Neutrophil (primary cell): ENCODE data around the gene AGAP1.

ENCODE experiments used
- H3K27ac ChIP-seq: fragments of 200-600 bp; sonication (generic); 2 replicates; pipeline ENCODE4 v1.5.1; 2016; ENCODE audit warnings: mild to moderate bottlenecking, moderate library complexity
- H3K27me3 ChIP-seq: fragments of 200-600 bp; sonication (generic); 2 replicates; pipeline ENCODE4 v1.6.0; 2016; ENCODE audit warnings: mild to moderate bottlenecking
- H3K36me3 ChIP-seq: fragments of 200-600 bp; sonication (generic); 2 replicates; pipeline ENCODE4 v1.5.1; 2017
- H3K4me1 ChIP-seq, 2 experiments: fragments of 200-600 bp in 1 of 2; sonication (generic) in 1 of 2; 1 replicate in 1 of 2; 2 replicates in 1 of 2; pipeline versions ENCODE4 v1.5.1 to v1.6.1; 2013 to 2016; ENCODE audit warnings: low read depth in 1 of 2, low read length in 1 of 2, mild to moderate bottlenecking in 1 of 2, moderate library complexity in 1 of 2; ENCODE audit not compliant: control insufficient read depth in 1 of 2, insufficient read depth in 1 of 2
- H3K4me3 ChIP-seq, 2 experiments: fragments of 200-600 bp in 1 of 2; sonication (generic) in 1 of 2; 1 replicate in 1 of 2; 2 replicates in 1 of 2; pipeline ENCODE4 v1.5.1; 2013 to 2016; ENCODE audit warnings: low read depth in 1 of 2, low read length in 1 of 2, mild to moderate bottlenecking in 1 of 2, moderate library complexity in 1 of 2
- H3K9me3 ChIP-seq: fragments of 200-600 bp; sonication (generic); 2 replicates; pipeline ENCODE4 v1.5.1; 2016
- TF ChIP-seq, protein P1 (sequence below): fragments of 200-600 bp; sonication (generic); IDR thresholded peaks from 2 replicates; pipeline ENCODE4 v1.5.1; 2016; ENCODE audit warnings: antibody characterized with exemption

Gene AGAP1

DNA sequence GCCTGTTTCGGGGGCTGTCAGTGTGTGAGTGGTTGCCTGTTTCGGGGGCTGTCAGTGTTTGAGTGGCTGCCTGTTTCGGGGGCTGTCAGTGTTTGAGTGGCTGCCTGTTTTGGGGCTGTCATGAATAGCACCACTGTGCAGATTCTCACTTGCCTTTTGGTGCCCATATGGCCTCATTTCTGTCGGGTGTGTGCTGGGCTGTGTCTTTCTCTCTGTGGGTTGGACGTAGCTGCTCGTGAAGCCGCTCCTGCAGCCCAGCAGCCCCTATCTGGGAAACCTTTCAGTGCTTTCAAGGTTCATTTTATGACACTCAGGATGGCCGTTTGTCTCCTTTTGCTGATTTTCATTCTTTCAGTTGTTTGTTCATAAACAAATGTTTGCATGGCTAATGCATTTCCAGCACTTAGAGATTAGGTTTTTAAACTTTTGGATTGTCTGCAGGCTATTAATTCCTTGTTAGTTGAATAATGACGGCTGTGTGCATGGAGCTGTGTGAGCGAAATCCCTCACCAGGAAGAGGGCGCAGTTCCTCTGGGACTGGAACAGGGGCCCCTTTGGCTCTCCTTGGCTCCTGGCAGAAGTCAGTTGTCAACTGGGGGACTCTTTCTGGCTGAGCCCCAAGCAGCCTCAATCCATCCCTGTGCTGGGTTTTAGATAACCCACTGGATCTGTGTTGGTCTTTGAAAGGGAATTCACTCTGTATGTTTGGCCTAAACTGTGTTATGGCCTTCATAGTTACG lies 10.8 kb downstream of the AGAP1 start:
- H3K4me3 ChIP-seq: no peak overlapping the region
- TF ChIP-seq, protein P1, sequence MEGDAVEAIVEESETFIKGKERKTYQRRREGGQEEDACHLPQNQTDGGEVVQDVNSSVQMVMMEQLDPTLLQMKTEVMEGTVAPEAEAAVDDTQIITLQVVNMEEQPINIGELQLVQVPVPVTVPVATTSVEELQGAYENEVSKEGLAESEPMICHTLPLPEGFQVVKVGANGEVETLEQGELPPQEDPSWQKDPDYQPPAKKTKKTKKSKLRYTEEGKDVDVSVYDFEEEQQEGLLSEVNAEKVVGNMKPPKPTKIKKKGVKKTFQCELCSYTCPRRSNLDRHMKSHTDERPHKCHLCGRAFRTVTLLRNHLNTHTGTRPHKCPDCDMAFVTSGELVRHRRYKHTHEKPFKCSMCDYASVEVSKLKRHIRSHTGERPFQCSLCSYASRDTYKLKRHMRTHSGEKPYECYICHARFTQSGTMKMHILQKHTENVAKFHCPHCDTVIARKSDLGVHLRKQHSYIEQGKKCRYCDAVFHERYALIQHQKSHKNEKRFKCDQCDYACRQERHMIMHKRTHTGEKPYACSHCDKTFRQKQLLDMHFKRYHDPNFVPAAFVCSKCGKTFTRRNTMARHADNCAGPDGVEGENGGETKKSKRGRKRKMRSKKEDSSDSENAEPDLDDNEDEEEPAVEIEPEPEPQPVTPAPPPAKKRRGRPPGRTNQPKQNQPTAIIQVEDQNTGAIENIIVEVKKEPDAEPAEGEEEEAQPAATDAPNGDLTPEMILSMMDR: no peak
- no peaks in the 10 kb centered on the region for H3K36me3 ChIP-seq
- H3K27me3 ChIP-seq: peaks cover 55% of the 10 kb centered on the region
- H3K4me1 ChIP-seq: no peaks in the 10 kb centered on the region
- no peak overlapping the region for H3K27ac ChIP-seq
- H3K9me3 ChIP-seq: no peaks in the 10 kb centered on the region

DNA sequence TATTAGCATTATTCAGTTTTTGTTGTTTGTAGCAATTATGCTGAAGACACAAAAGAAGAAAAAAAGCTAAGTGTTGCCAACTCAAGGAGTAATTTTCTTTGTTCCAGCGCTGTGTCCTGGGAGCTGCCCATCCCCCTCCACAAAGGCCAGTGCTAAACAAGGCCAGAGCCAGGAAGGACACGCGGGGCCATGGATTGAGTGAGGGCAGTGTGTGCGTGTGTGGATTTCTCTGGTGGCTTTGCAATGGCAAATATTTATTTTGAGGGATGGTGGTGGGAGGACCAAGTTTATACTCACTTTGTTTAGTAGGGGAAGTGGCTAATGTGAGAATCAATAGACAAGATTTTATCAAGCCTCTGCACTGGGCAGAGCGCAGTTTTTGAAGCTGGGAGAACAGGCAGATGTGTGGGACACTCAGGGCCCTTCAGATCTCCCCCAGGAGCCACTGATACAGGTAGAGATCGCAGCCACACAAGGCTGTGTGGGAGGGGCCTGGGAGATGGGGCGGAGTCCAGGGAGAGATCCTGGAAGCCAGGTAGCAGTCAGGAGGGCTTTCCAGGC lies 11.4 kb downstream of the AGAP1 start:
- no peaks in the 10 kb centered on the region for H3K4me1 ChIP-seq
- TF ChIP-seq, protein P1: no peak

DNA sequence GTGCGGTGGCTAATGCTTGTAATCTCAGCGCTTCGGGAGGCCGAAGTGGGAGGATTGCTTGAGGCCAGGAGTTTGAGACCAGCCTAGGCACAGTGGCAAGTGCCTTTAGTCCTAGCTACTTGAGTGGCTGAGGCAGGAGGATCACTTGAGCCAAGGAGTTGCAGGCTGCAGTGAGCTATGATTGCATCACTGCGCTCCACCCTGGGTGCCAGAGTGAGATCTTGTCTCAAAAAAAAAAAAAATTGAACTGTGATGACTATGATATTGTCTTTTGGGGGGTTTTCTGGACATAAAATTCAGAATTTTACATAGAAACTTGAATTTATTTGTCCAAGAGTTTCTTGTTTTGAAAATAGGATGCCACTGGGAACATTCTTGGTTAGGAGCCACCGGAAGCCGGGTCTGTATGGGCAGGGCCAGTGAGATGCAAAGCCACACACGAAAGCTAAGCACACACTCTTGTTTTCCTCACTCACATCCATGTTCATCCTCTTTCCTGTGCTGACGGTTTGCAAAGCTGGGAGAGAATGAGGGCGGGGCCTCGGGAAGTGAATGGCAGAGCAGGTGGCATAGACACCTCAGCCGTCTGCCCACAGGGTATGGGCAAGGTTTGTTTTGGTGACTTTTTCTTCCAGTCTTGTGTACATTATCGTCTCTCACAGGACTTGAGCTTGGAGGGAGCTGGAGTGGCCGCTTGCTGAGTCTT lies 12.6 kb downstream of the AGAP1 start:
- peaks cover 36% of the 10 kb centered on the region for H3K27me3 ChIP-seq

More for the DNA sequence above, 11.4 kb downstream of the AGAP1 start:
- H3K9me3 ChIP-seq: no peaks in the 10 kb centered on the region
- H3K27ac ChIP-seq: no peak overlapping the region
- peaks cover 48% of the 10 kb centered on the region for H3K27me3 ChIP-seq
- no peaks in the 10 kb centered on the region for H3K36me3 ChIP-seq
- H3K4me3 ChIP-seq: no peak overlapping the region

DNA sequence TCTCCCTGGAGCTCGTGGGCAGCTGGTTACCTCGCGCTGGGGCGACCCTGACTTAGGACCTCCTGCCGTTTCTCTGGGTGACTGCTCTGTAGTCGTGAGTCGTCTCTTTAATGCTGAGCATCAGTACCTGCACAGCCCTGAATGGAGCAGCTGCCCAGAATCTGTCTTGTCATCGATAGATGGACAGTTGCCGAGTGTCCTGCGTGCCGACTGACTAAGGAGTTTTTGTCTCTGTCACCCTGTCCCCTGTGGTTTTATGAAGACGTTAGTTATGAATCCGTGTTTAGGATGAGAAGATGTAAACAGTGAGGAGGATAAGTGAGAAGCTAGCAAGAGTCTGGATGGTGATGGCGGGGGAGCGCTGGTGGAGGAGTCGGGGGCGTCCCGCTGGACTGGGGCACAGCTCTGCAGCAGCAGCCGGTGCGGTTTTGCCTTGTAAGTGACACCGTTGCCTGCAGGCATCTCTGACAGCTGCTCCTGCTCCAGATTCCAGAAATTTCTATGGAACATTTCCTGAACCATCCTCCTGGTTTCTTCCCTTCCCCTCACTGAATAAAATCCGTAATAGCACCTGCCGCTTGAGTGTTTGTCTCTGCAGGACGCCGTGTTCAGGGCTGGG lies 13.3 kb downstream of the AGAP1 start:
- peaks cover 30% of the 10 kb centered on the region for H3K27me3 ChIP-seq
- H3K4me3 ChIP-seq: no peak overlapping the region
- H3K9me3 ChIP-seq: no peaks in the 10 kb centered on the region
- no peaks in the 10 kb centered on the region for H3K4me1 ChIP-seq
- no peaks in the 10 kb centered on the region for H3K36me3 ChIP-seq
- TF ChIP-seq, protein P1: no peak
- no peak overlapping the region for H3K27ac ChIP-seq

More for the DNA sequence above, 12.6 kb downstream of the AGAP1 start:
- Histone ChIP-seq H3K27ac (no peak overlapping the region), H3K4me3 (no peak overlapping the region), H3K4me1 (no peaks in the 10 kb centered on the region), H3K36me3 (no peaks in the 10 kb centered on the region), H3K9me3 (no peaks in the 10 kb centered on the region)
- TF ChIP-seq, protein P1: no peak

DNA sequence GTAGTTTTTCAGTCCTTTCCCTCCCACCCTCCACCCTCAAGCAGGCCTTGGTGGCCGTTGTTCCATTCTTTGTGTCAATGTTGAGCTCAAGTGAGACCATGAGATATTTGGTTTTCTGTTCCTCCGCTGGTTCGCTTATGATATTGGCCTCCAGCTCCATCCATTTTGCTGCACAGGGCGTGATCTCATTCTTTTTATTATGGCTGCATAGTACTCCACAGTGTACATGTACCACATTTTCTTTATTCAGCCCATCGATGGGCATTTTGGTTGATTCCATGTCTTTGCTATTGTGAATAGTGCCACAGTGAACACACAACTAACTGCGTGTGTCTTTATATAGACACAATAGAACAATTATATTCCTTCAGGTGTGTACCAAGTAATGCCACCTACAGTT lies 14.1 kb downstream of the AGAP1 start:
- H3K27ac ChIP-seq: no peak overlapping the region
- H3K9me3 ChIP-seq: no peaks in the 10 kb centered on the region
- no peak overlapping the region for H3K4me3 ChIP-seq
- peaks cover 22% of the 10 kb centered on the region for H3K27me3 ChIP-seq
- TF ChIP-seq, protein P1: no peak
- H3K4me1 ChIP-seq: no peaks in the 10 kb centered on the region
- H3K36me3 ChIP-seq: no peaks in the 10 kb centered on the region
